ENCODE results near the gene GRID1.
"Not testable (repeated sequence)": the region's sequence is repeated elsewhere in the genome, so short reads cannot be mapped to it uniquely, and the experiment has no call there.

The GRID1 gene

GRCh38 chr10:86393362-86393761 is 26.8 kb upstream of the GRID1 start:
- H3K4me3 ChIP-seq (ENCODE audit: low read depth, low read length): no peak overlapping the region
- DNase-seq (ENCODE audit: low read depth): no peak

DNA sequence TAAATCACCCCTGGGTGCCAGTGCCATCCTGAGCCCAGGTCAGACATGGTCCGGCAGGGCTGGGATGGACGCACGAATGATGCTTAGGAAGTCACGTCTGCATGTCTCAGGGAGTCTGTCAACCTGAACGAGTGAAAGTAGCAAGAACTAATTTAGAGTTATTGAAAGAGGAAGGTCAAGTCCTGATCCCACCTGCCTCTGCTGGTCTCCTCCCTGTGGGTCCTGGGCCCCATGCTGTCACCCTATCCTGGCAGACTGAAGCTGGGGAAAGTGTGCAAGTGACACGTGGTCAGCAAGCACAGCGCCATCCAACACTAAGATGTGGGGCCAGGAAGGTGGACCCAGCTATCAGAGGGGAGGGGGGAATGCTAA is 26.1 kb upstream of the GRID1 start:
- no peak for DNase-seq (ENCODE audit: low read depth)
- no peak overlapping the region for H3K4me3 ChIP-seq (ENCODE audit: low read depth, low read length)

DNA sequence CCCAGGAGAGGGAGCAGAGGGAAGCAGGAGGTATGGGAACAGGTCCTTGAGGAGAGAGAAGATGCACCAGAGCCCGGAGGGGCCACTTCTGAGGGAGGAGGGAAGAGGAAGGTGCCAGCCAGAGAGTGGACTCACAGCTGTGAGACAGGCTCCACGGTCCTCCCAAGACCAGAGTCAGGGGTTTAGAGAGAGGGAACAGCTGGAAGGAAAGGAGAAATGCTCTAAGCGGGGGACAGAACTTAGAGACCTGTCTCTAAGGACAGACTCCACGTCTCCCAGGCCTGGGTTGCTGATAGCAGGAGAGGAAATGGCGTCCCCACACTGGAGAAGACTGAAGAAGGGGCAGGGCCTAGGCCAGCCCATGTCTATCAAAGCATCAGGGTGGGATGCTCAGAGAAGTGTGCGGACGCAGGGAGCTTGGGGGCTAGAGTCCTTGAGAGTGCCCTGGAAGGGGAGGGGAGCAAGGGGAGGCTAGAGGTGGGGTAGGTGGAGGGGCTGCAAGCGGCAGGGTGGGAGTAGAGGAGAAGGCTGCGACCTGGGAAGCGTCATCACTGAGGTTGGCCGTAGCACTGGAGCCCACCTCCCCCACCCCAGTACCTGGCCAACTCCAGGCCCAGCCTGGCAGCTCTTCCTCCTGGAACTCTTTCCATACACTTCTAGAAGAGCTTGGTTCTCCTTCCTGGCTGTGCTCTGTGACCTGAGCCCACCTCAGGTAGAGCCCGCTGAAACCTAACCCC is 25.6 kb upstream of the GRID1 start:
- no peak overlapping the region for H3K4me3 ChIP-seq (ENCODE audit: low read depth, low read length)

GRCh38 chr10:86391236-86391840 is 24.7 kb upstream of the GRID1 start:
- H3K4me3 ChIP-seq (ENCODE audit: low read depth, low read length): no peak overlapping the region
- no peak for DNase-seq (ENCODE audit: low read depth)

More for the DNA sequence above, 25.6 kb upstream of the GRID1 start:
- DNase-seq (ENCODE audit: low read depth): no peak

DNA sequence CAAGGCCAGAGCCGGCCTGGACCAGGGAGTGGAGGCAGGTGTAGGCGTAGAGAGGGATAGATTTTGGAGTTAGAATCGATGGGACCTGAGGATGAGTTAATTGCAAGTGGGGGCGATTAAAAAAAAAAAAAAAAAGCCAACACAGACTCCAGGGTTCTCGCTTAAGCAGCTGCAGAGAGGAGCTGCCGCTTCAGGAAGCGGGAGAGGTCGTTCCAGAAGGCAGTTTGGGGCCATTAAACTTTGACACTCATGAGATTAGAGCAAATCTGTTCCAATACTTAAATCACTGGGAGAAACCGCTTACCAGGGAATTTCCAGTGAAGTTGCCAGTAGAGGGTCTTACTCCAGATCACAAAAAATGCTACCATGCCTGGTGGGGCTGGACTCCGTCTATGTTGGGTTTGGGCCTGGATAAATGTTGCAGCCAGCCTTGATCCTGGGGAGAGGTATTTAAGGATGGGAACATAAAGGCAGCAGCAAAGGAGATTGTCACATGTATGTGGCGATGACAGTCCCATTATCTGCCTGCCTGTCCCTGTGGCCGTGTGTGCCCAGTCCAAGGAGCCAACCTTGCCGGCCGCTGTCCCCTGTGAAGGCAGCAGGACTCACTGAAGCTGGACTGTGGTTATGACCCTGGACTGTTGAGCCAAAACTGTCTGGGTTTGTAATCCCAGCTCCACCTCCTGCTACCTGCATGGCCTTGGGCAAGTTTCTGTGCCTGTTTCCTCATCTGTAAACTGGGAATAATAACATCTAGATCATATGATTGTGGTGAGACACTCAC is 23.9 kb upstream of the GRID1 start:
- no peak for DNase-seq (ENCODE audit: low read depth)
- no peak overlapping the region for H3K4me3 ChIP-seq (ENCODE audit: low read depth, low read length)

- peak overlapping the region; percentile 38 for H3K4me3 ChIP-seq (ENCODE audit: low read depth, low read length)
- DNase-seq (ENCODE audit: low read depth): no peak
Measured at GRCh38 chr10:86389441-86390193, 23.0 kb upstream of the GRID1 start.

DNA sequence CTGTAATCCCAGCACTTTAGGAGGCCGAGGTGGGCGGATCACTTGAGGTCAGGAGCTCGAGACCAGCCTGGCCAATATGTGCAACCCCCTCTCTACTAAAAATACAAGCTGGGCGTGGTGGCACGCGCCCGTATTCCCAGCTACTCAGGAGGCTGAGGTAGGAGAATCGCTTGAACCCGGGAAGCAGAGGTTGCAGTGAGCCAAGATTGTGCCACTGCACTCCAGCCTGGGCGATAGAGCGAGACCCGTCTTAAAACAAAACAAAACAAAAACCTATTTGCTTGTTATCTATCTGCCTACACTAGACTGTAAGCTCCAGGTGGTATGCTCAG is 22.5 kb upstream of the GRID1 start:
- not testable (repeated sequence) for DNase-seq (ENCODE audit: low read depth)
- H3K4me3 ChIP-seq (ENCODE audit: low read depth, low read length): peak overlapping the region; percentile 38

- DNase-seq (ENCODE audit: low read depth): no peak
- no peak overlapping the region for H3K4me3 ChIP-seq (ENCODE audit: low read depth, low read length)
Measured at GRCh38 chr10:86388119-86388704, 21.6 kb upstream of the GRID1 start.

DNA sequence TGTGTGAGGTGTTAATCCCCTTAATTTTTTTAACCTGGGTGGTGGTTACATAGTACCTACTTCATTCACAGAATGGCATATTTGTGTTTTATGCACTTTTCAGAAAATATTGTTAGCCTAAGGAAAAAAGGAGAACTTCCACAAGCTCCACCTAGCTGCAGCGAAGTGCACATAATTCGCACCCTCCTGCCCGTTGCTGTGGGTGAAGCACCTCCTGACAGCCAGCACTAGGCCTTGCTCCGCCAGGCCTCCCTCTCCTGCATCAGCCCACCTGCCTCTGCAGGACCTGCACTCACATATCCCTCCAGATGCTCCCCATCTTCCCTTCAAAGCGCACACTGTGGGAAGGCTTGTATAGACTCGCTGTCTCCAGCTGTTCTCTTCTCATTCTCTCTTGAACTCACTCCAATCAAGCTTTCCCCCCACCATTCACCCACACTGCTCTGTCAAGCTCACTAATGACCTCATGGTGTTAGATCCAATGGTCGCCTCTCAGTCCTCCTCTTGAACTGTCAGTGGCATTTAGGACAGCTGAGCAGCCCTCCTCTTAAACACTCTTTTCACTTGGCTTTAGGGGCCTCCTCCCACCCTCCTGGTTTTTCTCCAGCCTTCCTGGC is 20.7 kb upstream of the GRID1 start:
- no peak overlapping the region for H3K4me3 ChIP-seq (ENCODE audit: low read depth, low read length)
- DNase-seq (ENCODE audit: low read depth): no peak

GRCh38 chr10:86385806-86386205 is 19.2 kb upstream of the GRID1 start:
- DNase-seq (ENCODE audit: low read depth): no peak
- no peak overlapping the region for H3K4me3 ChIP-seq (ENCODE audit: low read depth, low read length)

- no peak for DNase-seq (ENCODE audit: low read depth)
- no peak overlapping the region for H3K4me3 ChIP-seq (ENCODE audit: low read depth, low read length)
Measured at GRCh38 chr10:86377797-86378146, 11.2 kb upstream of the GRID1 start.

DNA sequence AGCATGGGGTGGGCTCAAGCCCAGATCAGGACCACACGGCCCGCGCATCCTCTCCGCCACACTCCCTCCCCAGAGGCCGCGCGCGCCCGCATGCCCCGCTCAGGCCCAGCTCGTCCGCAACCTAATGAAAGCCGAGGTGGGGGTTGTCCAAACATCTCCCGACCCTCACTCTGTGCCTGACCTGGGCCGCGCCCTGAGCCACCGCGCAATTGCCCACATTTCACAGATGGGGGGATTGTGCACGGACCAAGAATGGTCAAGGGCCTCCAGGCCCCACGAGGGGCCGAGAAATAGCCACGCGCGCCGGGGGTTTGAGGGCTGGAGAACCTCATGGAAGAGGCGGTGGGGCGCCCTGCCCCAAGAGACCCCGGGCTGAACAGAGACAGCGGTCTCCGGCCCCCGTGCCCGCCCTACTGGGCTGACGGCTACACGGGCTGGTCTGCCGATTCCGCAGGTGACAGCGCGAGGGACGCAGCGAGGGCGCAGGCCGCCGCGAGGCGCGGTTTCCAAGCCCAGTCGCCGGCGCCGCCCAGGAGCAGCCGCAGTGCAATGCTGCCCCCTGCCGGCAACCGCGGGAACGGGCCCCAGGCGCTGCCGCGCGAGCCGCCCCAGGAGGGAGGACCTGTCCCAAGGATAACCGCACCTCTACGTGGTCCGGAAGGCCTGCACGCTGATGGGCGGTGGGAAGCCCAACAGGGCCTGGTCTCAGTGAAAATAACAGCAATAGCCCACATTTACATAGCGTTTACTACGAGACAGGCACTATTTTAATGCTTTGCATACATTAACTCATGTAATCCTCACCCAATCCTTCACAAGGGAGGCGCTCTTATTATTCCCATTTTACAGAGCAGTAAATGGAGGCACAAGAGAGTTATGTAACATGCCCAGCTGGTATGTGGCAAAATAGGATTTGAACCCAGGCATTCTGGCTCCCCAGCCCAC is 10.5 kb upstream of the GRID1 start:
- DNase-seq (ENCODE audit: low read depth): no peak
- H3K4me3 ChIP-seq (ENCODE audit: low read depth, low read length): peak overlapping the region; percentile 41

DNA sequence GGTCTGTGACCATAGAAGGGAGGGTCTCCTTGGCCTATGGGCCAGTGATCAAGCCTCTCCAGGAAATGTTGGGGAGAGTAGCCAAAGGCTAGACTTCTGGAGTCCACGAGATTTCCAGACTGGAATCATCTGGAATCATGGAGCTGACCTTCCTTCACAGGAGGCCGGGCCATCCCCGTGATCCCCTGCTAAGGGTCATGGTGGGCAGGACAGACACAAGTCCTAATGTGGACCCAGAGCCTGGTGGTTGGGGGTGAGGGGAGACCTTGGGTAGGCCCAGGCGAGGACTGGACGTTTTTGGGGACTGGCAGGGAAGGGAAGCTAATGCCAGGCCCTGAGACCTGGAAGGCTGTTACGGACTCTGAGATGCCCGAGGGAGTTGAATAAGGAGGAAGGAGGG is 9.8 kb upstream of the GRID1 start:
- H3K4me3 ChIP-seq (ENCODE audit: low read depth, low read length): no peak overlapping the region

GRCh38 chr10:86375204-86375603 is 8.6 kb upstream of the GRID1 start:
- no peak for DNase-seq (ENCODE audit: low read depth)
- H3K4me3 ChIP-seq (ENCODE audit: low read depth, low read length): no peak overlapping the region

More for the DNA sequence above, 9.8 kb upstream of the GRID1 start:
- no peak for DNase-seq (ENCODE audit: low read depth)

- H3K4me3 ChIP-seq (ENCODE audit: low read depth, low read length): no peak overlapping the region
- DNase-seq (ENCODE audit: low read depth): no peak
Measured at GRCh38 chr10:86374664-86375063, 8.1 kb upstream of the GRID1 start.

- H3K4me3 ChIP-seq (ENCODE audit: low read depth, low read length): no peak overlapping the region
- DNase-seq (ENCODE audit: low read depth): no peak
Measured at GRCh38 chr10:86373828-86374227, 7.2 kb upstream of the GRID1 start.

GRCh38 chr10:86373251-86373650 is 6.7 kb upstream of the GRID1 start:
- no peak for DNase-seq (ENCODE audit: low read depth)
- H3K4me3 ChIP-seq (ENCODE audit: low read depth, low read length): no peak overlapping the region

DNA sequence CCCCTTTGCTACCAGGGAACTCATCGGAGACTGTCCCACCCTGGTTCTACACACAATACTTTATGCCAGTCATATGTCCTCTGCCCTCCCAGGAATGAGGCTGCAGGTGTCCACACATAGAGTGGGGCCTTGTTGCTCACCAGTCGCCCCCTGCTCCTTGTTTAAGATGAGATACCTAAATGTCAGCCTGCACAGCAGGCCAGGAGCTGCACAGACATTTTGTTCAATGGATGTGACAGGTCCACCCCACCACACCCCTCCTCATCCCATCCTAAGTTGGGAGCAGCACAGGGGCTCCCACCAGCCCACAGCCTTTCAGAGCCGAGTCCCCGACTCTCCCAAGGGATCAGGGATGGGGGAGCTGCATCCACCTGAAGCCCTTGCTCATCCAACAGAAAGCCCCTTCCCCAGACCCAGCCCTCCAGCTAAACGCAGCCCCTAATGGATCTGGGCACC is 6.2 kb upstream of the GRID1 start:
- DNase-seq (ENCODE audit: low read depth): no peak
- no peak overlapping the region for H3K4me3 ChIP-seq (ENCODE audit: low read depth, low read length)

All from skeletal muscle cell (primary cell).